Measurements from ENCODE around the gene CDH23.

The CDH23 gene

DNA sequence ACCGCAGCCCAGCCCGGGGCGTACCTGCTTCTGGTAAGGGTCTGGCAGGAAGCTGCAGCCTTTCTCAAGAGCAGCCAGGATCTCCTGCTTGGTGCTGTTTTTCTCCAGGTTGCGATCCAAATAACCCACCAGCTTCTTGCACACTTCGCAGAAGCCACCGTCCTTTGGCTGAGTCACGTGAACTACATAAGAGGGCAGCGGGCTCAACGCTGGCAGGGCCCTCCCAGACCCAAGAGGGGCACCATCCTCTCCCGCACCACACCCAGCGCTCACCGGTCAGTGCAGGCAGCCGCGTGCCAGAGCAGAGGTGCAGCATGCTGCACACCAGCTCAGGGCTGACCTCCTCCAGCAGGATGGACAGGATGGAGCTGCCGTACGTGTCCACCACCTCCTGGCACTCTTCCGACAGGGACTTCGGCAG is 422.7 kb downstream of the CDH23 start:
- intact Hi-C loops (cut with DNase I): no loop called here

GRCh38 chr10:71819985-71820384 is 423.3 kb downstream of the CDH23 start:
- DNase-seq: peak in 1 of 10 donors; percentile 65
- intact Hi-C loops (cut with DNase I): no loop called here

More for the DNA sequence above, 422.7 kb downstream of the CDH23 start:
- DNase-seq: peak in 1 of 10 donors; percentile 82

DNA sequence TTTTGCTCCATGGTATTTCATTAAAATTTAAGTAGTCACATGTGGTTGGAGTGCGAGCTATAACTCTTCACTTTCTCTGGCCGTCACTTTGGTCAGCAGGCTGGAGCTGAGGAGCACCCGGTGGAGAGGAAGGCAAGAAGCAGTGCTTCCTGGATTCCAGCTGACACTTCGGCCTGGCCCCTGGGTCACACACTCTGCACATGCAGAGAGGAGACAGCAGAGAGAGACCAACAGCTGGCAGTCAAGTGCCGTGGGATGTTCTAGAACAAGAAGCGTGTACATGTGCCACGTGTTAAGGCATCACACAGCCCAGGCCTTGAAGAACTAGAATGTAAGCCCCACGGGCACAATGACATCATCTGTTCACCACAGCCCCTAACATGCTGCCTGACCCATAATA is 424.2 kb downstream of the CDH23 start:
- intact Hi-C loops (cut with DNase I): no loop called here
- peak in 1 of 10 donors; percentile 63 for DNase-seq

DNA sequence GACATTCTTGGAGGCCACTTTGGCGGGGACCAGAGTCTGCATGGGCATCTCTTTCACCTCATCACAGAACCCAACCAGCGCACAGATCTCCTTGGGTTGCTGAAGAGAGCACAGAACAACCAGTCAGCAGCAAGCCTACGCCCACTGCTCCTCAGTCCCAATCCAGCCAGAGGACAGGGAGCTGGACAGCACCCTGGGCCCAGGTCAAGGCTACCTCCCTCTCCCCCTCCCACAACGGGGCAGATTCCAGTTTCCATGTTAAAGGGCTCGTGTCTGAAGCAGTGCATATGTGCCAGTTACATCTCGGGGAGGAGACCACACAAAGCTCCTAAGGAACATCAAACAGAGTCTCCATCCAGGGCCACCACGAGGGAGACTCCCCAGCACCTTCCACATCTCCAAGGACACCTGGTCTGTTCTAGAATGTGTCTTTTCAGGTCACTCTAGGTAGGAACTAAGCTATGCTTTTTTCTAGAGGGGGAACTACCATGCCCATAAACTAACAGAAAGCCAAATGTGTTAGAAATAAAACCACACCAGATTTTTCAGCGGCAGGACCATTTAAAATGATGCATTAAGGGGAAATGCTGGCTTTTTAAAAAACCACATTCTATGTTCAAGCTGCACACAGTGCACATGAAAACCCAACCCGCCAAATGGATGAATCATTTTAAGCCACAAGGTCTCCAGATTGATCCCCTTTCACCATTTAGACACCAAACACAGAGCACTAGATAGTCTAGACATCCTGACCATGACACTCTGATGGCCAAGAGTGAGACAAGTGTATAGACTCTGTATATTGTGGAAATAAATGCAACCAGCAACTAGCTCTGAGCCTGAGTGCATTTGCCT is 425.4 kb downstream of the CDH23 start:
- DNase-seq: peak in 1 of 10 donors; percentile 43
- intact Hi-C loops (cut with DNase I): no loop called here

GRCh38 chr10:71823356-71823755 is 426.6 kb downstream of the CDH23 start:
- peak in 1 of 10 donors; percentile 11 for DNase-seq
- intact Hi-C loops (cut with DNase I): no loop called here

- intact Hi-C loops (cut with DNase I): no loop called here
- DNase-seq: no peak
Measured at GRCh38 chr10:71824333-71824732, 427.6 kb downstream of the CDH23 start.

- peak in 1 of 10 donors; percentile 83 for DNase-seq
- intact Hi-C loops (cut with DNase I): no loop called here
Measured at GRCh38 chr10:71825217-71825616, 428.5 kb downstream of the CDH23 start.

DNA sequence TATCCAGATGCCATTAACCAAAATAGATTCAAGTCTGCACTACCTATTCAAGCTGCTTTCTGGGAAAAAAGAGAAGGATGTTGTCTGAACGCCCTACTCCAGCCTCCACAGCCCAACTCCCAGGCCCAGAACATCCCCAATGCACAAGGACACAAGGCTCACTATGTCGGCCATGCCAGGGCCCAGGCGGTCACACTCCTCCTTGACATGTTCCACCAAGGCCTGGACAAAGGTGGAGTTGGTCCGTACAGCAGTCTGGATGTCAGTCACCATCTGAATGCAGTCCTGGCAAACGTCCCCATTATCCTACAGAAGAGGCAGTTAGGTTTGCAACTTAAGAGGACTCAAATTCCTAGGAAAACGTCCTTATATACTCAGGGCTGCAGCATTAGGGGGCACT is 431.1 kb downstream of the CDH23 start:
- intact Hi-C loops (cut with DNase I): no loop called here
- DNase-seq: peak in 2 of 10 donors; percentile 34 to 80

- DNase-seq: no peak
- intact Hi-C loops (cut with DNase I): no loop called here
Measured at GRCh38 chr10:71828702-71829101, 432.0 kb downstream of the CDH23 start.

DNA sequence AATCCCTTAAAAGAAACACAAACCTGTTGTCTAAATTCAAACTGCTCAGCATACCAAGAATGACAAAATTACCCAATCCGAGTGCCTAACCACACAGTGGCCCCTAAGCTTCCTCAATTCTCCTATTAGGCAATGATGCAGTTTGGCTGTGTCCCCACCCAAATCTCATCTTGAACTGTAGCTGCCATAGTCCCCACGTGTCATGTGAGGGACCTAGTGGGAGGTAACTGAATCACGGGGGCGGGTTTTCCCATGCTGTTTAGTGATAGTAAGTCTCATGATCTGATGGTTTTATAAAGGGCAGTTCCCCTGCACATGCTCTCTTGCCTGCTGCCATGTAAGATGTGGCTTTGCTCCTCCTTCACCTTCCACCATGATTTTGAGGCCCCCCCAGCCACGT is 432.5 kb downstream of the CDH23 start:
- intact Hi-C loops (cut with DNase I): no loop called here
- DNase-seq: peak in 1 of 10 donors; percentile 20

- DNase-seq: peak in 1 of 10 donors; percentile 18
- intact Hi-C loops (cut with DNase I): loop anchor here (10.0 kb wide), 1 partner anchor 55 kb away; no protein-coding TSS in a partner anchor
Measured at GRCh38 chr10:71829896-71830295, 433.2 kb downstream of the CDH23 start.

GRCh38 chr10:71830726-71831125 is 434.0 kb downstream of the CDH23 start:
- intact Hi-C loops (cut with DNase I): loop anchor here (10.0 kb wide), 1 partner anchor 54 kb away; no protein-coding TSS in a partner anchor
- peak in 1 of 10 donors; percentile 18 for DNase-seq

GRCh38 chr10:71831646-71832552 is 435.2 kb downstream of the CDH23 start:
- intact Hi-C loops (cut with DNase I): loop anchor here (10.0 kb wide), 1 partner anchor 53 kb away; no protein-coding TSS in a partner anchor
- DNase-seq: peak in 1 of 10 donors; percentile 77

- intact Hi-C loops (cut with DNase I): loop anchor here (10.0 kb wide), 1 partner anchor 52 kb away; no protein-coding TSS in a partner anchor
Measured at GRCh38 chr10:71832967-71833366, 436.2 kb downstream of the CDH23 start.

GRCh38 chr10:71833451-71834342 is 437.0 kb downstream of the CDH23 start:
- peak in 2 of 10 donors; percentile 34 to 75 for DNase-seq
- intact Hi-C loops (cut with DNase I): loop anchor here (10.0 kb wide), 1 partner anchor 51 kb away; no protein-coding TSS in a partner anchor

More at GRCh38 chr10:71832967-71833366, 436.2 kb downstream of the CDH23 start:
- DNase-seq: no peak

DNA sequence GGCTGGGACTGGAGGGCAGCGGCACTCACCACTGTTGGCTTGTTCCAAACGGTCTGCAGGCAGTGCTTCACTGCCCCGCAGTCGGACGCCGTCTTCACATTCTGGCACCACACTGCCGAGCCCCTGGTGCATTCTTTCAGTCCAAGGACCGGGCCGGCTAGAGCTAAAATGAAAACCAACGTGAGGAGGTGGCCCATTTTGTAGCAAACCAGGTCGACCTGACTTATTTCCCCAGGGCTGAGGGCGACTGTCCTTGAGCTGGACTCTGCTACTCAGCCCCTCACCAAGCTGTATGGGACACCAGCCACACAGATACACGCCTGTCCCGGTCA is 437.6 kb downstream of the CDH23 start:
- DNase-seq: peak in 2 of 10 donors; percentile 66 to 75
- intact Hi-C loops (cut with DNase I): loop anchor here (10.0 kb wide), 1 partner anchor 50 kb away; no protein-coding TSS in a partner anchor

DNA sequence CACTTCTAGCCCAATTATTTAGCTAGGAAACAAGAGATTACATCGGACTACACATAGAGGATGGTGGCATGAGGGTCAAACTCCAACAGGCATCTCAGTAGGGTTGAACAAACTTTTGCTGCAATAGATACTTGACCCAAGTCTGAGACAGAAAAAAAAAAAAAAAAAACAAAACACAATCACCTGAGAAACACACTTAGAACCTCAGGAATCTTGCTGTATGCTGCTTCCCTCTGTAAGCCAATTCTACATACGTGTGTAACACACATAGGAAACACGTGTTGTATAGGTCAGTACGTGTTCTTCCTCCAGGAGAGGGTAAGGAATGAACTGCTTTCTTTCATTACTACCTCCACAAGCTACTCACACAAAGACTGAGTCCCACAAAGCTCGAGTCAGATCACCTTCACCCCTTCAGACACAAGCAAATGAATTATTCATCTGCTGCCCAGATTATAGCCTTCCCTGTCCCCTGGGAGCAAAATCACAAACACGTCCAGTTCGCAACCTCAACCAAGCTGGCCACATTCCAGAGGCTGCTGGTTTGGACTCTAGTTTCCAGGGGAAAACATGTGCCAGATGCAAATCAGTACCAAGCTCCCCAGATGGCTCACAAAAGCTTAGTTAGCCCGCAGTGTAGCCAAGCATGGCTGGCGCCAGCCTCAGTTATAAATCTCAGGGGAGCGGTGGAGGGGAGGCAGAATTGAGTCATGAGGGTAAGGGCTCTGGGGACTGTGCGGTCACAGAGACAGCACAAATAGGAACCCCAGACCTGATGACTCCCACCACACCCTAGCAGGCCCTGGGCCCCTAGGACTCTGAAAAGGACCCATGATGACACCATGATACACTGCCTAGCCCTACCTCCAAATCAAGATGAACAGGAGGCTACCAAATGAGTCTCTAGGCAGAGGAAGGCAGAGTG is 439.2 kb downstream of the CDH23 start:
- intact Hi-C loops (cut with DNase I): loop anchor here (10.0 kb wide), 1 partner anchor 49 kb away; no protein-coding TSS in a partner anchor
- DNase-seq: peak; percentile 75 to 96 (median 85)

DNA sequence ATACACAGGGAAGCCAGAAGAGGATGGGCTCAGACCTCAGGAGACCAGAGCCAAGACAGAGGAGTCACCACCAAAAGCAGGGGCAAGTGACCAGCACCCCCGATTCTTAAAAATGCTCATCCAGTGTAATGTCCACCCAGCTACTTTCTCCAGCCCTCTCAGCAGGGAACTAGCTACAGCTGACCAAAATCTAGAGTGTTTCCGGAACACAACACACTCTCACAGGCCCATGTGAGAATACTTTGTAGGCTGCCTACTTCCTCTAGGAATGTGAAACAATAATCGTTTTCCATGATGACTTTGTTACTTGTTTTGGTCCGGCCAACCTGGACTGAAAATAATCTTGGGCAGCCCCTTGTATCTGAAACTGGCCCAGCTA is 439.9 kb downstream of the CDH23 start:
- DNase-seq: no peak
- intact Hi-C loops (cut with DNase I): loop anchor here (10.0 kb wide), 1 partner anchor 48 kb away; no protein-coding TSS in a partner anchor
